Ishikawa (cell line): ENCODE data around the gene SEMG1.

ENCODE experiments used
- CEBPB ChIP-seq: IDR thresholded peaks from 2 replicates; pipeline ENCODE4 v1.6.1; 2012
- CREB1 ChIP-seq: IDR thresholded peaks from 2 replicates; pipeline ENCODE4 v1.6.1; 2012; ENCODE audit warnings: low read depth
- EGR1 ChIP-seq: IDR thresholded peaks from 2 replicates; pipeline ENCODE4 v1.6.1; 2012
- EP300 ChIP-seq: IDR thresholded peaks from 2 replicates; pipeline ENCODE4 v1.6.1; 2012; ENCODE audit warnings: borderline replicate concordance
- FOXM1 ChIP-seq: IDR thresholded peaks from 2 replicates; pipeline ENCODE4 v1.6.1; 2012; ENCODE audit warnings: low read depth, borderline replicate concordance
- NFIC ChIP-seq: IDR thresholded peaks from 2 replicates; pipeline ENCODE4 v1.6.1; 2012
- RAD21 ChIP-seq: IDR thresholded peaks from 2 replicates; pipeline ENCODE4 v1.6.1; 2012; ENCODE audit warnings: low read depth
- TAF1 ChIP-seq: IDR thresholded peaks from 2 replicates; pipeline ENCODE4 v1.6.1; 2012; ENCODE audit warnings: low read depth, mild to moderate bottlenecking
- TCF12 ChIP-seq: IDR thresholded peaks from 2 replicates; pipeline ENCODE4 v1.6.1; 2012; ENCODE audit warnings: low read depth
- TEAD4 ChIP-seq: IDR thresholded peaks from 2 replicates; pipeline ENCODE4 v1.6.1; 2012
- USF1 ChIP-seq: IDR thresholded peaks from 2 replicates; pipeline ENCODE4 v1.6.1; 2012
- YY1 ChIP-seq: IDR thresholded peaks from 2 replicates; pipeline ENCODE4 v1.6.1; 2012; ENCODE audit warnings: low read depth
- ZBTB7A ChIP-seq: IDR thresholded peaks from 2 replicates; pipeline ENCODE4 v1.6.1; 2012; ENCODE audit warnings: low read depth
- TF ChIP-seq, protein P1 (sequence below): IDR thresholded peaks from 2 replicates; pipeline ENCODE4 v1.6.1; 2012
- TF ChIP-seq, protein P2 (sequence below): IDR thresholded peaks from 2 replicates; pipeline ENCODE4 v1.6.1; 2012; ENCODE audit warnings: low read depth, mild to moderate bottlenecking

SEMG1 gene, protein sequence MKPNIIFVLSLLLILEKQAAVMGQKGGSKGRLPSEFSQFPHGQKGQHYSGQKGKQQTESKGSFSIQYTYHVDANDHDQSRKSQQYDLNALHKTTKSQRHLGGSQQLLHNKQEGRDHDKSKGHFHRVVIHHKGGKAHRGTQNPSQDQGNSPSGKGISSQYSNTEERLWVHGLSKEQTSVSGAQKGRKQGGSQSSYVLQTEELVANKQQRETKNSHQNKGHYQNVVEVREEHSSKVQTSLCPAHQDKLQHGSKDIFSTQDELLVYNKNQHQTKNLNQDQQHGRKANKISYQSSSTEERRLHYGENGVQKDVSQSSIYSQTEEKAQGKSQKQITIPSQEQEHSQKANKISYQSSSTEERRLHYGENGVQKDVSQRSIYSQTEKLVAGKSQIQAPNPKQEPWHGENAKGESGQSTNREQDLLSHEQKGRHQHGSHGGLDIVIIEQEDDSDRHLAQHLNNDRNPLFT

GRCh38 chr20:45206725-45207124 lies at the start of gene SEMG1:
Gene SEMG1 (plus strand): TSS chr20:45207033. CDS start chr20:45207054, 21 bp downstream.
- TF ChIP-seq EP300: no peak
- no peak for TF ChIP-seq FOXM1
- TF ChIP-seq TCF12: no peak
- TF ChIP-seq EGR1: no peak
- TF ChIP-seq YY1: no peak
- TF ChIP-seq RAD21: no peak
- no peak for TF ChIP-seq TAF1
- TF ChIP-seq ZBTB7A: no peak
- TF ChIP-seq TEAD4: no peak
- TF ChIP-seq, protein P1, sequence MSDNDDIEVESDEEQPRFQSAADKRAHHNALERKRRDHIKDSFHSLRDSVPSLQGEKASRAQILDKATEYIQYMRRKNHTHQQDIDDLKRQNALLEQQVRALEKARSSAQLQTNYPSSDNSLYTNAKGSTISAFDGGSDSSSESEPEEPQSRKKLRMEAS: no peak

DNA sequence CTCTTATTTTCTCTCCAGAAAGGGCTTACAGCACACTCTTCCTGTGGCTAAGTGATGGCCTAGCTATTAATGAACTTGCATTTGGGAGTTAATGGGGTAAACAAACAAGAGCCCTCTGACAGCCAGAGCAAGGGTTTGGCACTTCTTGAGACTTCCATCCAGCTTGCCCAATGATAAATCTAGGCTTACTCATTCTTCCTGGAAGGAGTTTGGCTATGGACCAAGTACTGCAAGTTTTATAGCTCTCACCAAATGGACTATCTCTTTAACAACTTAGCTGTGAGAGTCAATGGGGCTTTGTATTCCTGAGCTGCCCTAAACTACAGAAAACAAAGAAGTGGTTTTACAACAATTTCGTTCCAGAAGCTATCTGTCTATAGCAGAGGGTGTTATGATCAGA lies 48.9 kb upstream of the SEMG1 start:
- TF ChIP-seq USF1 (no peak), TAF1 (no peak), CEBPB (no peak), TEAD4 (no peak), RAD21 (no peak), FOXM1 (no peak), EGR1 (no peak)

DNA sequence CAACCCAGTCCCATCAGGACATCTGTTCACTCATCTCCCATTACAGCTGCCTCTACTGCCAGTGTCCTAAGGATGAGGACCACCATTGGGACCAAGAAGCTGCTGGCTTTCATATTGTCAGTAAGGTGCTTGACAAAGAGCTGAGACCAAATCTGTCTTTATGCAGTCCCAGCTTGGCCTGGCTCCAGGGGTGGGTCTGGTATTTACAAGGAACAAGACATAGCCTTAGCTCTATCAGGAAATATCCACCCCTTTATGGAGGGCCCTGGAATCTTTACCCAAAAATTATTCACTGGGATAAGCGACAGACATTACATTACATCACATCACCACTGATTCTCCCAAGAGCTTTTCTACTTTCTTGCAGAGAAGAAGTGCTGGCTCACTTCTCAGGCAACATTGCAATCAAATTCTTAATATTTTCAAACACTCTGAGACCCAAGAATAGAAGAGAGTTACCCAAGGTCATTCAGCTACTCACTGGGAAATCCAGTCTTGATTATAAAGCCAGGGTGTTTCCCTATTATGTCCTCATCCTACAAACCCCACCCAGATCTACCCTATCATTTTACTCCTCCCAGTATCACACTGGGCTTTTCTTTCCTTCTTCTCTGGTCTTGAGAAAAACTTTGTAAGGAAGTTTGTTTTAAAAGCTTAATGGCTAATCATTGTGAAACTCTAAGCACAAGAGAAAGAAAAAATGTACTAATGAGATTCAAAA lies 43.6 kb upstream of the SEMG1 start:
- TF ChIP-seq NFIC (no peak), CEBPB (no peak), EP300 (no peak), CREB1 (no peak), YY1 (no peak), RAD21 (no peak), TCF12 (no peak), EGR1 (no peak), FOXM1 (no peak), TEAD4 (no peak), ZBTB7A (no peak), USF1 (no peak)
- TF ChIP-seq, protein P2, sequence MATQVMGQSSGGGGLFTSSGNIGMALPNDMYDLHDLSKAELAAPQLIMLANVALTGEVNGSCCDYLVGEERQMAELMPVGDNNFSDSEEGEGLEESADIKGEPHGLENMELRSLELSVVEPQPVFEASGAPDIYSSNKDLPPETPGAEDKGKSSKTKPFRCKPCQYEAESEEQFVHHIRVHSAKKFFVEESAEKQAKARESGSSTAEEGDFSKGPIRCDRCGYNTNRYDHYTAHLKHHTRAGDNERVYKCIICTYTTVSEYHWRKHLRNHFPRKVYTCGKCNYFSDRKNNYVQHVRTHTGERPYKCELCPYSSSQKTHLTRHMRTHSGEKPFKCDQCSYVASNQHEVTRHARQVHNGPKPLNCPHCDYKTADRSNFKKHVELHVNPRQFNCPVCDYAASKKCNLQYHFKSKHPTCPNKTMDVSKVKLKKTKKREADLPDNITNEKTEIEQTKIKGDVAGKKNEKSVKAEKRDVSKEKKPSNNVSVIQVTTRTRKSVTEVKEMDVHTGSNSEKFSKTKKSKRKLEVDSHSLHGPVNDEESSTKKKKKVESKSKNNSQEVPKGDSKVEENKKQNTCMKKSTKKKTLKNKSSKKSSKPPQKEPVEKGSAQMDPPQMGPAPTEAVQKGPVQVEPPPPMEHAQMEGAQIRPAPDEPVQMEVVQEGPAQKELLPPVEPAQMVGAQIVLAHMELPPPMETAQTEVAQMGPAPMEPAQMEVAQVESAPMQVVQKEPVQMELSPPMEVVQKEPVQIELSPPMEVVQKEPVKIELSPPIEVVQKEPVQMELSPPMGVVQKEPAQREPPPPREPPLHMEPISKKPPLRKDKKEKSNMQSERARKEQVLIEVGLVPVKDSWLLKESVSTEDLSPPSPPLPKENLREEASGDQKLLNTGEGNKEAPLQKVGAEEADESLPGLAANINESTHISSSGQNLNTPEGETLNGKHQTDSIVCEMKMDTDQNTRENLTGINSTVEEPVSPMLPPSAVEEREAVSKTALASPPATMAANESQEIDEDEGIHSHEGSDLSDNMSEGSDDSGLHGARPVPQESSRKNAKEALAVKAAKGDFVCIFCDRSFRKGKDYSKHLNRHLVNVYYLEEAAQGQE: no peak
- TF ChIP-seq, protein P1: no peak

- no peak for TF ChIP-seq ZBTB7A
- TF ChIP-seq TAF1: no peak
- TF ChIP-seq TCF12: no peak
- no peak for TF ChIP-seq TEAD4
- TF ChIP-seq EGR1: no peak
- TF ChIP-seq FOXM1: no peak
- no peak for TF ChIP-seq YY1
- TF ChIP-seq CREB1: no peak
- no peak for TF ChIP-seq CEBPB
- TF ChIP-seq, protein P2: no peak
- TF ChIP-seq NFIC: no peak
- TF ChIP-seq, protein P1: no peak
- no peak for TF ChIP-seq EP300
- TF ChIP-seq RAD21: no peak
- no peak for TF ChIP-seq USF1
Observed at GRCh38 chr20:45164906-45165305, 41.9 kb upstream of the SEMG1 start.

GRCh38 chr20:45173522-45173921 lies 33.3 kb upstream of the SEMG1 start:
- TF ChIP-seq TEAD4 (no peak), TAF1 (no peak), CEBPB (no peak), TCF12 (no peak), YY1 (no peak), FOXM1 (no peak), USF1 (no peak), CREB1 (no peak), EP300 (no peak), EGR1 (no peak), ZBTB7A (no peak)
- TF ChIP-seq, protein P2: no peak
